ENCODE measurements around the gene IGDCC3. TPM values are rescaled to one million over a fixed set of nuclear protein-coding genes. Genes with fewer than 3 reads are reported as not detected.

The IGDCC3 gene
- polyA plus RNA-seq, 1 donor: 3.7 TPM

DNA sequence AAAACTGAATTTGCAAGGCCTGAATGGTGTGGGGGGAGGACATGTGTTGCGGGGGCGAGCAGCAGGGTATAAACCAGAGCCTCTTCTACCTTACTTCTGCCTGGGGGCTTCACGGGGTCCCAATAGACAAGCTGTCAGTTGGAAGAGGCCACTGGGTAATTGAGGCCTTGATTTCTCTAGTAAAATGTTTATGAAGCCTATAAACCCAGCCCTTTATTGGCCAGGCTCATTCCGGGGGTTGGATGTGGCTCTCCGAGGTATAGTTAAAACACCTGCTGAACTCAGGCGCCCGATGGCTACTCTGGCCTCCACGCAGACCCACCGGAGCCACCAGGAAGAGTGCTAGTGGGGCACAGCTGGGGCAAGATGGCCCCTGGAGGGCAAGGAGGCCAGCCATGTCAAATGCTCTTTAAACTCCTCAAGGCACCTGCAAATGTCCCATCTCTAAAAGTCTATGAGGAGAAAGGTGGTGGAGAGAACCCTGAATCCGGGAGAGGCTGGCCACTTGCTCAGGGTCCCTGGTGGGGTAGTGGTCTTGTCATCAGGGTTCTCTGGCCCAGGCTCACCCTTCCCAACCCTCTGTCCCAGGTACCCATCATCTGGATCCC lies 34.3 kb downstream of the IGDCC3 start:
- no peak for DNase-seq (ENCODE audit: low read depth)

DNA sequence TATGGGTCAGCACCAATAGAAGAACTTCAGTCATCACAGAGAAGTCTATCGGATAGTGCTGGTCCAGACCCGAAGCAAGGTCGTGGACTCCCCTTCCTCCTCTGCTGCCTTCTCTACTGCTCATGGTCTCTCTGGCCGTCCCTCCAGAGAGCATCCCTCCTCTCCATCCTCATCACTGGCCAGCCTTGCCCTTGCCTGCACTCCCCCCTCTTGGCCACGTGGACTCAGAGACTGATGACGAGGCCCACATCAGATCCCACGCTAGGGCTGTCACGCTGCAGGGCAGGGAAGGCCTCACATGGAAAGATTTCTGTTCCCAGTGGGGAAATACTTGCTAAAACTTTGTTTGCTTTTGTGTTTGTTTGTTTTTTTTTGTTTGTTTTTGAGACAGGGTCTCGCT lies 35.3 kb downstream of the IGDCC3 start:
- no peak for DNase-seq (ENCODE audit: low read depth)

- no peak for DNase-seq (ENCODE audit: low read depth)
These were observed 37.9 kb downstream of the IGDCC3 start for GRCh38 chr15:65339920-65340319.

GRCh38 chr15:65339416-65339815 lies 38.4 kb downstream of the IGDCC3 start:
- no peak for DNase-seq (ENCODE audit: low read depth)

DNA sequence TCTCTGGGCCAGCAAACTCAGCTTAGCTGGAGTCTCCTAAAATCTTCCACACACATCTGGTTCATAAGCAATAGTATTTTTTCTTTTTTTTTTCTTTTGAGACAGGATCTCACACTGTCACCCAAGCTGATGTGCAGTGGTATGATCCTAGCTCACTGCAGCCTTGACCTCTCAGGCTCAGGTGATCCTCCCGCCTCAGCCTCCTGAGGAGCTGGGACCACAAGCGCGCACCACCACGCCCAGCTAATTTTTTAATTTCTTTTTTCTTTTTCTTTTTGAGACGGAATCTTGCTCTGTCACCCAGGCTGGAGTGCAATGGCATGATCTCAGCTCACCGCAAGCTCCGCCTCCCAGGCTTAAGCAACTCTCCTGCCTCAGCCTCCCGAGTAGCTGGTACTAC lies 39.0 kb downstream of the IGDCC3 start:
- DNase-seq (ENCODE audit: low read depth): no peak

GRCh38 chr15:65338366-65338765 lies 39.4 kb downstream of the IGDCC3 start:
- DNase-seq (ENCODE audit: low read depth): no peak

DNA sequence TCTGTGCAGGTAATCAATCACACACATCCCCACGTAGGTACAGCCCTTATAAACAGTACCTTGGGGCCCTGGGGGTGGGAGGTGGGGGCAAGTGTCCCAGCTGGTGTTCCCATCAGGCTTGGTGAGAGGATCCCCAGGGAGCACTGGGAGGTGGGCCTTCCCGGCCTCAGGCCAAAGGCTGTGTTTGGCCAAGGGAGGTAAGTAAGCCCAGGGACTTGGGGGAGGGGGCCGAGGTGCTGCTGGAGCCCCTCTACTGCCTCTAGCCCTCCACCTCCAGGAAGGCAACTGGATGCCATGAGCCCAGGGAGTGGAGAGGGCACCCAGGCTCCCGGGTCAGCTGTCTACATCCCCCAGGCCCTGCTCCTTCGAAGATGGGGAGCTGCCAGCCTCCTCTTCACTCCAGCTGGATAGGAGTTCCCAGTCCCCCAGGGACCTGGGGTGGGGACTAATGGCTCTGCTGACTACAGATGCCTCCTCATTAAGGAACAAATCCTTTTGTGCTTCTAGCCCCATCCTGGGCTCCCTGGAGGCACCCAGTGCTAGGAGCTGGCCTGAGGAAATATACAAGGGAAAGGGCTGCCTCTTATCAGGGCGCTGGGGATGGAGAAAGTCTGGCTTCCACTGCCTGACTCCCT lies 40.2 kb downstream of the IGDCC3 start:
- DNase-seq (ENCODE audit: low read depth): no peak

GRCh38 chr15:65336493-65337435 lies 41.0 kb downstream of the IGDCC3 start:
- no peak for DNase-seq (ENCODE audit: low read depth)

DNA sequence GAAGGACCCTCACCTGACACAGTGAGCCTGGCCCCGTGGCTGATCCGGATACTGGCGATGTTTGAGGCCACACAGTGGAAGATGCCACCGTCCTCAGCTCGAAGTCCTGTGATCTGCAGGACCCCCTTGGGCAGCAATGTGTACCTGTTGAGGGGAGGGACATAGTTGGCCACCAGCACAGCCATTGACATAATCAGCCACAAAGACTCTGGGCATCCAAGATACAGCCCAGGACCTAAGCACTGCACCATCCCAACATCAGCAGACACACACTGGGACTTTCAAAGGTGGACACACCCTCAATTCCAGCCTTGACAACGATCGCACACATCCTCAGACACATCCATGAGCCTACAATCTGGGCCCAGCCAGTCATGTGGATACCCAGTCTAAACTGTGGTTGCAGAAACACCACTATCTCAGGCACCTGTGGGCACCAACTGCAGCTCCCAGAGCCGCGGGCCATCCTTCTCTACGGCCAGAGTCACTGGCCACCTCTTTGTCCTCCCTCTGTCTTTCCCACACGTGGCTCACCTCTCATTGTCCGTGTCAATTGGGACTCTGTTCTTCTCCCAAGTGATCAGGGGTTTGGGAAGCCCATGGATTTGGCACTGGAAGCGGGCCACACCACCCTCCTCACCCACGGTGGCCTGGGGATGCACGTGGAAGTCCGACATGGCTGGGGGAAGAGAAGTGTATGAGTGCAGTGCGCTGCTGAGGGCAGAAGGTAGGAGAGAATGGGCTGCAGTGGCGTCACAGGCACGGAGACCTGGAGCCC lies 42.3 kb downstream of the IGDCC3 start:
- no peak for DNase-seq (ENCODE audit: low read depth)

GRCh38 chr15:65334586-65335231 lies 43.1 kb downstream of the IGDCC3 start:
- DNase-seq (ENCODE audit: low read depth): no peak

DNA sequence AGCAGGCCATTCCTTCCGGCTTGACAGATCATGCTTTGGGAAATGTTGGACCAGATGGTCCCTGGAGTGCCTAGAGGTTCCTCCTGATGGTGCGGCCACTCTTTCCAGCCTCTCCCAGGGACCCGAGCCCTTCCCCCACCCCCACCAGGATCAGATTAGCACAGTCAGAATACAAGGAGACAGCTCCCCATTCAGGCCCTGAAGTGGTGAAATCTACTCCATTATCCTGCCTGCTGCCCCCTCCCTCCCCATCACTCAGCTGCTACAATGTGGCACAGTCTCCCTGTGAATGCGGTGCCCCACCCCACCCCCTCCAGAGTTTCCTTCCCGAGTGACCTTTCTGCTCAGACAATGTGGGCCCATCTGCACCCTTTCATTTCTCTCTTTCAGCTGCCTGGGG lies 43.9 kb downstream of the IGDCC3 start:
- DNase-seq (ENCODE audit: low read depth): no peak

DNA sequence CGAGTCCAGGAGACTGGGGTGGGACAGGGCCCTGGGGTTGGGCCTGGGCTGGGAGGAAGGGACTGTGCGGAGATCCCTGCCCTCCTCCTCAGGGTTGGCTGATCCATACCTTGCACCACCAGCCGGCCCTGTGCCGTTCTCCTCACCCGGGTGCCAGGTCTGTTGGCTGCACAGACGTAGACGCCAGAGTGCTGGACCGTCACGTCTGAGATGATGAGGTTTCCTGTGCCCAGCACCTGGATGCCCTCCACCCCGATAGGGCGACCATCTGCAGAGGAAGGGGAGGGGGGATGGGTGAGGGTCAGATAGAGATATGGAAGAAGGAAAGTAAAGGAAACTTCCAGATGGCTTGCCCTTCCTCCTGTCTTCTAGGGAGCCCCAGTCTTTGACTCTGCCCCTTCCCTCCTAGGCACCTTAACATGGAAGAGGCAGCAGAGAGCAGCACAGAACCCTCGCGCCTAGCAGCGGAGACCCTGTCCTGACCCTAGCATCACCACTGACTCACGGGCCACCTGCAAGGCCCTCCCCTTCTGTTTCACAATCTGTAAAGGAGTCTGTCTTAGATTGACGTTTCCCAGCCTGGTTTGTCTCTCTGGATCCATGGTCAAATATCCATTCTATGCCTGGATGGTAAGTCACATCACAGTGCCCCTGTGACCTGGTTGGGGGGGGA lies 44.5 kb downstream of the IGDCC3 start:
- DNase-seq (ENCODE audit: low read depth): no peak

- no peak for DNase-seq (ENCODE audit: low read depth)
These were observed 45.2 kb downstream of the IGDCC3 start for GRCh38 chr15:65332391-65333147.

GRCh38 chr15:65331811-65332210 lies 46.0 kb downstream of the IGDCC3 start:
- no peak for DNase-seq (ENCODE audit: low read depth)

- DNase-seq (ENCODE audit: low read depth): no peak
These were observed 46.7 kb downstream of the IGDCC3 start for GRCh38 chr15:65330934-65331645.

GRCh38 chr15:65329984-65330735 lies 47.6 kb downstream of the IGDCC3 start:
- no peak for DNase-seq (ENCODE audit: low read depth)

- no peak for DNase-seq (ENCODE audit: low read depth)
These were observed 48.4 kb downstream of the IGDCC3 start for GRCh38 chr15:65329288-65329983.

Data from forelimb muscle (tissue), 1 donor.